Erythroblast (primary cell): Measurements from ENCODE around the gene EVX1.

Experiments
- DNase-seq, 2 experiments: peaks; one replicate each; lab custom pipeline; 2025; lab: John Stamatoyannopoulos, UW
- GATA1 ChIP-seq: IDR thresholded peaks from 2 replicates; pipeline ENCODE4 v1.6.1; 2011; ENCODE audit warnings: low read depth, mild to moderate bottlenecking, control low read depth, low read length, moderate library complexity
- POLR2A ChIP-seq: IDR thresholded peaks from 2 replicates; pipeline ENCODE4 v1.6.1; 2011; ENCODE audit warnings: mild to moderate bottlenecking, low read length

EVX1 gene

GRCh38 chr7:27242555-27243339 lies at the start of gene EVX1:
EVX1 (plus strand) TSS chr7:27242802; CDS start chr7:27243031, 229 bp downstream.
- DNase-seq: no peak
- TF ChIP-seq GATA1 (no peak), POLR2A (no peak)

GRCh38 chr7:27193335-27194001 lies 49.1 kb upstream of the EVX1 start:
- DNase-seq: no peak
- no peak for TF ChIP-seq POLR2A
- no peak for TF ChIP-seq GATA1

- DNase-seq: no peak
- TF ChIP-seq GATA1: no peak
- TF ChIP-seq POLR2A: no peak
These were observed 48.6 kb upstream of the EVX1 start for GRCh38 chr7:27194002-27194352.

GRCh38 chr7:27194686-27195379 lies 47.8 kb upstream of the EVX1 start:
- no peak for TF ChIP-seq GATA1
- no peak for TF ChIP-seq POLR2A
- DNase-seq: no peak

- peak; percentile 74 to 89 for DNase-seq
- TF ChIP-seq POLR2A (no peak), GATA1 (no peak)
These were observed 46.3 kb upstream of the EVX1 start for GRCh38 chr7:27196287-27196767.

GRCh38 chr7:27197137-27198042 lies 45.2 kb upstream of the EVX1 start:
- DNase-seq: no peak
- TF ChIP-seq POLR2A (no peak), GATA1 (no peak)

GRCh38 chr7:27198138-27198841 lies 44.3 kb upstream of the EVX1 start:
- DNase-seq: no peak
- TF ChIP-seq POLR2A (no peak), GATA1 (no peak)

- peak in 1 of 2 experiments; percentile 17 for DNase-seq
- TF ChIP-seq GATA1: no peak
- no peak for TF ChIP-seq POLR2A
These were observed 43.5 kb upstream of the EVX1 start for GRCh38 chr7:27198871-27199801.

- TF ChIP-seq POLR2A: no peak
- no peak for TF ChIP-seq GATA1
These were observed 42.5 kb upstream of the EVX1 start, which contains the start of gene HOXA13 for GRCh38 chr7:27199849-27200760. HOXA13 (minus strand) TSS chr7:27200091; CDS start chr7:27200077, 14 bp downstream.

GRCh38 chr7:27200761-27201579 lies 41.6 kb upstream of the EVX1 start:
- DNase-seq: no peak
- TF ChIP-seq GATA1 (no peak), POLR2A (no peak)

More at GRCh38 chr7:27199849-27200760, 42.5 kb upstream of the EVX1 start, which contains the start of gene HOXA13:
- DNase-seq: peak; percentile 11 to 20
